ENCODE results near the gene PEX14. TPM values are rescaled to one million over a fixed set of nuclear protein-coding genes. Genes with fewer than 3 reads are reported as not detected.

The PEX14 gene
- total RNA-seq, 1 donor from 2014 or later = 24.0 TPM

DNA sequence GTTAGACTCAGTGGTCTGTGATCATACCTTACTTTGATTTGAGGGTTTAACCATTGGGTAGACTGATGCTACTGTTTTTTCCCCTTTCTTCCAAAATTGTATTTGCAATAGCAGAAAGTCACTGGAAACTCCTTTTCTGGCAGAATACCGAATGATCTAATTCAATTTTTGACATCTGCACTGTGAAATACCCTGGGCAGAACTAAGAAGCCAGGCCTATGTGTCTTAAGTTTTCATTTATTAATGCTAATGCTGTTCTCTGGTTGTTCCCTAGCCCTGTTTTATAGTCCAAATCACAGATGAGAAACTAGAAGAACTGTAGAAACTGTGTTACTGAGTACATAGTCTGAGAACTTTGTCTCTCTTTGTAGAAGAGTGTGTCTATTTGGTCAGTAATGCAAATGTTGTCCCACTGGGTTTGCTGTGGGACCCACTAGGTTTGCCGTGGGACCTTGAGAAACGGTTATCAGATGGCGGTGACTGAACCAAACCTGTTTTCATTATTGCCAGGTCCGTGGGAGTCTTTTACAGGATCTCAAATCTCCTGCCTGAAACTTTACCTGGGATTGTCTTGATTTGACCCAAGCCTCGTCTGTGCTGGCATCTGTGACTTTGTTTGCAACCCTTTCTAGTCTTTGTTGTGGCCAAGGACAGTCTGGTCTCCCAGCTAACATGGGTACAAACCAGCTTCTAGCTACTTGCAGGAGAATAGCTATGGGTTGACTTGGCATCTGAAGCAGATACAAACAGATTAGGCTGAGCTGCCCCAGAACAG is 41.4 kb downstream of the PEX14 start:
- ATAC-seq (peak; percentile 39), DNase-seq (ENCODE audit: low spot score) (no peak)

DNA sequence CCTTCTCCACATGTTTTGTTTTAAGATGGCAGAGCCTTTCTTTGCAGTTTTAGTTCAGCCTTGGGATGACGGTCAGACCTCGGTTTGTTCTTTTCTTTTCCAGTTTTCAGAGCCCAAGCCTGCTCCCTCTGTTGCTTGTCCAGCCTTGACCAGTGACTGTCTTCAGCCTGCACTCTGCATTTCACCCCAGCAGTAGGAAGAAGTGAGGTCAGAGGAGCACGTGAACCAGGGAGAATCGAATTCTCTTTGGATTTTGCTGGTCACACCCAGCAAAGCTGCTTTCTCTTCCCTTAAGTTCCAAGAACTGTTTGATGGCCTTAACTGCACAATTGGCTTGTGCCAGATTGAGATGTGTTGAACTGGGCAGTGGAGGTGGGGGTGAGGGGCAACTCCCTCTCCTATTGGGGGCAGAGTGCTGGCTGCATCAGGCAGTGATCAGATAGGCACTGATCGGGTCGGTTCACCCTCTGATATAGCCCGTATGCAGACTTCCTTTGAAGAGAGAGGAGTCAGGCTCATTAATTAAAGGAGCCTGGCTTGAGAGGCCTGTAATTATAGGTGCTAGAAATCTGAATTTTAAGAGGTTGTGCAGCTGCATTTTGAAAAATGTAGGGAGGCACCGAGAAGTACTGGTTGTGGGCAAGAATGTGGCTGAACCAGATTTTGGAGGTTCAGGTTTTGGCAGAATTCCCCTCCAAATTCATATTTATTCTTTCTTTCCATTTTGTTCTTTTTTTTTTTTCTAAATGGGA is 42.4 kb downstream of the PEX14 start:
- ATAC-seq = peak; percentile 22
- DNase-seq (ENCODE audit: low spot score) = no peak

DNA sequence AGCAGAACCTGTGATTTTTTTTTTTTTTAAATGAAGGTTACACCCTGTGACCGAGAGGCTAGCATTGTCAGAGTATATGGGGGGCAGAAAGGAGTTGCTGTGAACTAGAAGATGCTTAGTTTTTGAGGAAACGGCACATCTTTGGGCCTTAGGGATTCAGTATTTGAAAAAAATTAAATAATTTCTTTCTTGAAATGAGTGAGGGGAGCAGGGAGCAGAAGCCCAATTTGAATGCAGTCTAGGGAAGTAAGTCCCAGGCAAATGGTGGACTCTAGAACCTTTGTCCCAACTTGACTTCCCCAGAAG is 42.9 kb downstream of the PEX14 start:
- no peak for ATAC-seq
- no peak for DNase-seq (ENCODE audit: low spot score)

DNA sequence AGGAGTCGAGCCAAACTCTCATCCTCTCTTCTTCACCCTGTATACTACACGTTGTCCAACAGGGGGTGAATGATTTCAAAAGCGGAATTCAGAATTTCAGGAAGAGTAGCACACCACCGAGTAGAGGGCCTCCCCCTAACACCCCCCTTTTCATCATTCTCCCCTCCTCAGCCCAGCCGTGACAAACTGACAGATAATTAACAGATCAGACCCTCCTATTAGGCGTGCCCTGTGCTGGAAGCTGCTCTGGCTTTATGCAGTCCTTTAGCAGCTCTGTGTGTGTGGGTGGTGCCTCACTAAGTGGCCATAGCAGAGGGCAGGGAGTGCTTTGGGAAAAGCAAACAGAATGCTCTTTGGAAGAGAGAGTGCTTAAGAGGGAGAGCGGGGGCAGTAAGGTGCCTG is 44.3 kb downstream of the PEX14 start:
- ATAC-seq (peak; percentile 89), DNase-seq (ENCODE audit: low spot score) (peak; percentile 53)

DNA sequence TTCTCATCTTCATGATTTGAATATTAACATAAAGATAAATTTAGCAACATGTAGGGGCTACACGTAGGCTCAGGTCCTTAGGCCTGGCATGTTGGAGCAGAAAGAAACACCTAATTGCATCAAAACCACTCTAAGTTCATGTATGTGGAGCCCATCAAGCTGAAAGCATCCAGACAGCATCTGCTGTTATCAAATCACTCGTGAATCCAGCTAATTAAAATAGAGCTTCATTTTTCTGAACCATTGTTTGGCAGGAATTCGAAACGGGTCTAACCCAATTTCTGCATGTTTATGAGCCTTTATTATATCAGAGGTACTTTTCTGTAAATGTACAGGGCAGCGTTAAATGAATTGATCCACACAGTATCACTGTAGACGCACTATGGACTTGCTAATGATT is 45.7 kb downstream of the PEX14 start:
- ATAC-seq (no peak), DNase-seq (ENCODE audit: low spot score) (no peak)

DNA sequence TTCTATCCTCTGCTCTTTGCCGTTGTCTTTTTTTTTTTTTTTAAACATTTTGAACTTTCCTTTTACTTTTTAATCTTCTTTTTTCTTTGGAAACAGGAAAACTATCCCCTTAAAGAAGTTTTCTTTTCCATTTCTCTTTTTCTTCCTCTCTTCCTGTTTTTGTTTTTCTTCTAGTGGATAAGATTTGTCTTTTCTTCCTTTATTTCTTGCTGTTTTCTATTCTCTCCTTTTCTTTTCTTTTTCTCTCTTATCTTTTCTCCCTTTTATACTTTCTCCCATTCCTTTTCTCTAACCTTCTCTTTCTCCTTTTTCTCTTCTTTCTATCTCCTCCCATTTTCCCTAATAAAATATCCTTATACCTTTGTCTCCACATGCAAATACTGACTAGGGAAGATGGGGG is 46.2 kb downstream of the PEX14 start:
- DNase-seq (ENCODE audit: low spot score) (no peak), ATAC-seq (no peak)

DNA sequence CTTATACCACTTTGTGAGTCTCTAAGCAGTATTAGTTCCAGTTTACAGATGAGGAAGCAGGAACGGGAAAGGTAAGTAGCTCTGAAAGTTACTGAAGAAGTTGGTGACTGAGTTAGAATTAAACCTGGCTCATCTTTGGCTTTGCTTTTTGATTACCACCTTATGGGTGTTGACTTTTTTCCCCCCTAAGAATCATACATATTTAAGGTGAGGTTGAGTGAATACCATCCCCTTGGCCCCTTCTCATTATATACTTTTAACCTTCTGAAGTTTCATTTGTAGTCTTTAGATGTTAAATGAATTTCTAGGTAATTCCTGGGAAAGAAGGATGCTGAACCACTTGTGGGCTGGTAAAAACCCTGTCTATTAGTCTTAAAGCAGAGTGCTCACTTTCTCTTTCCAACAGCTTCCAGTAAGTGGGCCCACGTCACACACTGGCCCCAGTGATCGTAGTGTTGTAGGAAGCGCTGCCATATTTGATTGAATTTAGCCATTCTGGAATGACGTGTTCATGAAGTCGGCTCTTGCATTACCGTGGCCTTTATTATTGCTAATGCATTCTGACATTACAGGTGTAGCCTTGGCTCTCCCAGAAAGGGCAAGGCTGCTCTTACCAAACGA is 46.9 kb downstream of the PEX14 start:
- ATAC-seq = no peak
- DNase-seq (ENCODE audit: low spot score) = no peak

DNA sequence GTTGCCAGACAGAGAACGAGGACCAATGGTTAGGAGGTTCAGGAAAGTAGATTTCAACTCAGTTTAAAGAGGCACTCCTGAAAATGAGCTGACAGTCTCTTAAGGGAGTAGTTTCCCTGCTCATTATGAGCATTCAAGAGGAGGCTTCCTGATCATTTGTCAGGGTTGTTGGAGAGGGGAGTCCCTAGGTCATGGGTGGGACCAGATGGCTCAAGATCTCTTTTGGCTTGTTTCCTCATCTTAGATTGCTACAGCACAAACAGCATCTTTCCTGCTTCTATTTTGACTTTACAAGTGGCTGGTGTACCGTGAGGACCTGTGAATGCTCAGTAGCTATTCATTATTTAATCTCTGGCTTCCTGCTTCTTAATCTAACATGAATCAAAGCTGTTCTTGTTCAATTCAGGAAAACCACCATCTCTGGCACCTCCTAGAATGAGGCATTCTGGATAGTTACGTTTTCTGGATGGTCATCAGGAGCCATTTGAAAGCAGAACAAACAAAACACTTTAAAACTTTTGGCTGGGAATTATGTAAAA is 47.6 kb downstream of the PEX14 start:
- ATAC-seq (no peak), DNase-seq (ENCODE audit: low spot score) (no peak)

DNA sequence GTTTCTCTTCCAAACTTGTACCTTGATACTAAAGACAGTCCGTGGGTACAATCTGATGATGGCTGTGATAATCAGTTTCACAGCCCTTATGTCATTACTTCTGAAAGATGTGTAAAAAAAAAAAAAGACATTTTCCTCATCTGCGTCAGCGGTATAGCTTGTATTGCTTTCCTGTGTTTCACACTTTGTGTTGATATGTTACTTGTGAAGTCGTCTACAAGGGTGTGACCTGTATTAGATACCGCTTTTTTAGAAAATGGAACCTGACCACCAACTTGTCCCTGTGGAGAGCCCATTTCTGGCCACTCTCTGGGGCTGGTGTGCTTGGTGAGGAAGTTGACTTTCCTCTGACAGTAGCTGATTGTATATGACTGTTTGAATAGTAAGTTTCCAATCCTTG is 50.5 kb downstream of the PEX14 start:
- no peak for ATAC-seq
- no peak for DNase-seq (ENCODE audit: low spot score)

DNA sequence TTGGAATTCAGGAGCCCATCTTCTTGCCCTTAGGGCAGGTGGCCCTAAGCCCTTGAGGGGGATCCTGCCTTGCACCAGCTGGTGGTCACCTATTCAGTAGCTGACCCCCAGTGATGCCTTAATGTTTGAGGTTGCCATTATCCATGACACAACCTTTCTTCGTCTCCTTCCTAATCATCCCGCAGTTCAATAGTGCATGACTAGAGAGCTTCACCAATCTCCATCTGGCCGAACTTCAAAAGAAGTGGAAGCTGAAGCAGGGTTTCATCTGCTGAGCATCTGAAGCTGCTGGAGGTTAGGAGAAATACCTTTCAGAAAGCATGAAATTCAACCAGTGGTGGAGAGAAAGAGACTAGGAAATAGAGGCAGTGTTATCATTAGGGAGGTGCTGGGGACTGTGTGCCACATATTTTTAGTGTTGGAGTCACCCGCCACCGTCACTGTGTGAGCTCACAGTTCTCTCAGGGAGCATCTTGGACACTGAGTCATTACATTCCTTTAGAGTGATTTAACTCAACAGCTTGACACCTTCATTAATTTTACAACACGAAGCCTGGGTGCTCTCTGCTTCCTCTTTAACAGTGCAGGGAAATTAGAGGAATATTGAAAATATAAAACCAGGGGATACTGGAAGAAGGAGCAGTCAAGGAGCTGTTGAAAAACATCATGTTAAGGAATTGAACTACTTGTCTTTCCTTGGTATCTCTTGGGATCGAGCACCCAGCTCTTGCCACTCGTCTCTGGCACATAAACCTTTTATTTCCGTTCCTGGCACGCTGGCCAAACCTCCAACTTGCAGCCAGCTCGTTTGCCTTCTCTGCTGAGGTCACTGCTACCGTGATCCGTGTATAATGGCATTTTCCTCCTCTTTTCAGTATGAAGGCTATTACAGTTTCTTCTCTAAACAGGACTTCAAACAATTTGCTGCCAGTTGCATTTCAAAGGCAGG is 53.6 kb downstream of the PEX14 start:
- DNase-seq (ENCODE audit: low spot score) (no peak), ATAC-seq (peak; percentile 74)

DNA sequence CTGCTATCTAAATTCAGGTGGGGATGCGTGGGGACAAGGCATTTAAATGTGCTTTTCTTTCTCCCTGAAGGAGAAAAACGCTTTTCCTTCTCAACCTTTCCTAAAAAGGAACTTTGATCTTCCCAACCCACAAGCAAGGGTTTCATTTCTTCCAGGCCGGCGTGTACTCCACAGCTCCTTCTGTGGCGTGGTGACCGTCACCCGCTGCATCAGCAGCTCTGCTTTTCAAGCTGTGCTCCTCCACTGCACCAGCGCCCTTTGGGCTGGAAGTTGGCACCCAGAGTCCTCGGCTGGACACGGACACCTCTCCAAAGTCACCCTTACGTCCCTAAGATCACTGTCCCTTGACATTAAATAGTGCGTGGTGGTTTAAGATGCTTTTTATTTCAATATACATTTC is 54.3 kb downstream of the PEX14 start:
- ATAC-seq = no peak

DNA sequence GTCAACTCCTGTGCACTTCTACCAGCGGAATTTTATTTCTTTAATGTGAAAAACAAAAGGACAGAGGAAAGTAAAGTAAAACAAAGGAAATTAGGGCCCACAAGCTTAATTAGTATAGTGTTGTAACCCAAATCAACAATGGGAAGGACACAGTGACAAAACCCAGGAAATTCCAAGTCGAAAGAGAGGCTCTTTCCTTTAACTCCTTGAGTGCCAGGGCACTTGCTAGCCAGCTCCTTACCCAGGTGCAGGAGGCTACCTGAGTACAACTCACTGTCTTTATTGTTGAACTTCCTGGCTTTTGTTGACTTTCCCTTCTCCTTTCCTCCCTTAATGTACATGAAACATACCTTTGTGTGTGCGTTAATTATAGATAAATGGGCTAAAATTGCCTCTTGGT is 55.0 kb downstream of the PEX14 start:
- no peak for DNase-seq (ENCODE audit: low spot score)
- ATAC-seq = no peak

More for the DNA sequence above, 54.3 kb downstream of the PEX14 start:
- no peak for DNase-seq (ENCODE audit: low spot score)

DNA sequence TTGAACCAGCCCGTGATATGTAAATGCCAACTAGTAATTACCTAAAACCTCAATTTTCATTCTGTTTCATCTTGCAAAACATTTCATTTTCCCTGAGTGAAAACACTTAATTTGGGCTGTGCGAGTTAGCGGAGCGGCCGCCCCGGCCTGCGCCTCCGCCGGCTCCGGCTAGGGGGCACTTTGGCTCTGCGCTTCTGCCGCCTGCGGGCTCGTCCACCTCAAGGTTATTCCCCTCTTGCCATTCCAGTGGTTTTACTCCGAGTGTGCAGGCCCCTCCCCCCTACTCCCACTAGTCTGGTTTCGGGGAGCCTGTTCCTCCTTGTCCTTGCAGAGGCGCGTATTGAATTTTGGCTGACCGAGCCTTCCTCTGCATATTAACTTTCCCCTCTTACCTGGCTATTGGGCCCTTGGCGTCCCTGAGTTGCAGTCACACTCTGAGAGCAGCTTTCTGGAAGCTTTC is 55.6 kb downstream of the PEX14 start:
- ATAC-seq (peak; percentile 93), DNase-seq (ENCODE audit: low spot score) (peak; percentile 63)

DNA sequence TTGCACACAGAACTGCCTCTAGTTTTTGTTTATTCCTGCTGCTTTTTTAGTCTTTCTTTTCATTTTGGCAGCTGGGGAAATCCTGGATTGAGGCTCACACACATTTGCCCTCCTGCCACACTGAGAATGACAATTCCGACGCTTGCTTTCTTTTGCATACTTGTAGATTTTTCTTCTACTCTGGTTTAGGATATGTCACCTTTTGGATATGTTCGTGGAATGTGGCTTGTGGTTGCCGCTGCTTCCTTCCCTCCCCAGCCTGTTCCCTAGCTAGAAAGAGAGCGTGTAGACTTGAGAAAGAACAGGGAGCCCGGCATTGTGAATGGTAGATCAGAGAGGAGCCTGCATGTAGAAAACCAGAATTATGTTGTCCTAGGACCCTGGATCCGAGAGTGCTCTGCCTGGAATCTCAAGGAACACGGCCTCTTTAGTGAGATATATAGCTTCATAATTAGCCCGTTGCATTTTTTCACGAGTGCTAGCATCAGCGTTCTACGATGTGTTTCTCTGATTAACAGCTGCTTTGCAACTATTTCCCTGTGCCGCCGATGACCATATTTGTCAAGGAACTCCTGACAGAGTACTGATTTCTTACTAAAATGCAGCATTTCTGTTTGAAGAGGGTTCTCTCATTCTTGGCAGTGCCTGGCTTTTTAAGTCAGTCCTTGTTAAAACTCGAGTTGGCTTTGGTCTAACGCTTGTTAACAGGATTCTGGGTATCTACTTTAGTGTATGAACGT is 56.2 kb downstream of the PEX14 start:
- DNase-seq (ENCODE audit: low spot score) (no peak), ATAC-seq (no peak)

DNA sequence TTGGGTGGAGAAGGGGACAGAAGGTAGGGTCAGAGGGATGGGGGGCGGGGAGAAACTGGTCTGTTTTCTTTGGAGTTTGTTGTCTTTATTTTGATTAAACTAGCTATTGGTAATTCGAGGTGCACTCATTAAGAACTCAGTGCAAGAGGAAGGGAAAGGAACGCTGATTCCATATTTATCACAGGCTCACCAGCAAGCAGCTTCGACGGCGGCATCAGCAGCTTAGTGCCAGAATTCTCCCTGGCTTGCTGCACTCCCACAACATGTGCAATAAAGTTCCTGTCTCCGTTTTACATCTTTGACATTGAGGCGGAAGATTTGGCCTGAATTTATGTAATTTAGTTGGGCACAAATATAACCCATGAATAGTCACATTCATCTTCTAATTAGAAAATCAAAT is 57.6 kb downstream of the PEX14 start:
- no peak for ATAC-seq

DNA sequence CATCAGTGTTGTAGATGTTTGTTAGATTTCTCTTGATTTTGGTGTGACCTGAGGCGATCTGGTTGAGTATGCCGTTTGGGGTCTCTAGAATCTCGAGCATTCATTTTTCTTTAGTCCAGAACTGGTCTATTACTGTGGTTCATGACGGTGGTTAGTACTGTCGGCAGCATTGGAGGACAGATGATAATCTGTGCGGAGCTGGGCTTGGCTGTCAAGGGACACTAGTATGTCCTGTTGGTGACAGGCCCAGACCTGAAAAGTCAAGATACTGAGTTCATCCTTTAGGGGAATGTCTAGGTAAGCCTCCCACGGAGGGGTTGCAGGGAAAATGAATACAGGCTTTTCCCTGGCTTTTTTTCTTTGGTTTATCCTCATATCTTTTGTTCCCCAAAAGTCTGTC is 59.8 kb downstream of the PEX14 start:
- no peak for DNase-seq (ENCODE audit: low spot score)
- ATAC-seq = no peak

More for the DNA sequence above, 57.6 kb downstream of the PEX14 start:
- DNase-seq (ENCODE audit: low spot score) = no peak

DNA sequence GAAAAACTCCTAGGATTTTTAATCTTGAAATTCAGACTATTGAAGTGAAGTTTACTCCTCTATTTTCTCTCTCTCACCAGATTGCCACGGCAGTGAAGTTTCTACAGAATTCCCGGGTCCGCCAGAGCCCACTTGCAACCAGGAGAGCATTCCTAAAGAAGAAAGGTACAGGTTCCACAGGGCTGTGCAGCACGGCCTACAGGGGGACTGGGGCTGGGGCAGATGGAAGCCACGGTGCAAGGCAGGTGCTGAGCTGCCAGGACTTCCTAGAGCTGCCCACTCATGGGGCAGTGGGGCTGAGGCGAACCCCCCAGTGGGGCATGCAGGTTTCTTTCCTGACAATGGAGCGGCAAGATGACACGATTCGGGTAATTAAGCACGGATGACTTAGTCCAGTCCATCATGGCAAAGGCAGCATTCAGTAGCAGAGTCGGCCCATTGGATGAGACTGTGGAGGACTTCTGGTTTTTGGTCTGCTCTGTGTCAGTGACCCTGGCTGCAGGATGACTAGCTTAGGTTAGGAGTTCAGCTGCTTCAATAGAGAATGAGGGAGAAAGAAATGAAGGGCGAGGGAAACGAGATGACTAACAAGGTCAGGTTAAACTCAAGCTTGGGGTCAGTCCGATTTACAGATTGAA is 61.5 kb downstream of the PEX14 start:
- no peak for DNase-seq (ENCODE audit: low spot score)

DNA sequence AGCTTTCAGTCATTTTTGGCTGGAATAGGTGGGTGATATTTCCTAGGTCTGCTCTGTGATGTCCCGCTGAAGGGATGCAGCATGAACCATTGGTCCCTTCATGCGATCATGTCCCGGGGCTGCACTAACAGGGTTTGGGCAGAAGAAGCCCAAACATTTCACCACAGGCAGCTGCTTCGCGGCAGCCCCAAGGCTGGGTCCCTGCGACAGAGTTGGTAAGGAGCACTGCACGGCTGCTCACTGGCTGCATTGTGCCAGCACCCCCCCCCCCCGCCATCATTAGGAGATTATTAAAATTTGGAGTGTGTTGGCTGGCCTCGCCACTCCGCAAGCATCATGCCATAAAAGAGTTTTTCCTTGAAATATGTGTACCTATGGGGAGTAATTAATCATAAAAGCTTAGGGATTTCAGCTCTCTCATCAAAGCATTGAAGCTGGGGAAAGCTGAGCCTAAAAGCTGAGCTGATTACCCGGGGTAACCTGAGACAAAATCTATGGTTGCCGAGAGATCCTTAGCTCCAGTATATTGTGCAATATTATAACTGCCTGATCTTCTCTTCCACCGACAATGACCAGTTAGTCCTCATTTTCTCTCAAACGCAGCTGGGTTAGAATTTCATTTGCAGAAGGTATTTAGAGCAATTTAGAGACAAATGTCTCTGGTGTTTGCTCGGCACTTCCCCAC is 62.5 kb downstream of the PEX14 start:
- no peak for DNase-seq (ENCODE audit: low spot score)
- ATAC-seq = peak; percentile 28

More for the DNA sequence above, 61.5 kb downstream of the PEX14 start:
- no peak for ATAC-seq

Measured in left lobe of liver (tissue), 2 donors.